ENCODE measurements around the gene SLC30A2. TPM values are rescaled to one million over a fixed set of nuclear protein-coding genes. Genes with fewer than 3 reads are reported as not detected.
A peak's percentile ranks its signal among the peaks of the same experiment; 100 is the strongest.

The SLC30A2 gene
- total and polyA plus RNA-seq, 2 experiments from 2014 or later = 1.8 to 4.8 TPM

DNA sequence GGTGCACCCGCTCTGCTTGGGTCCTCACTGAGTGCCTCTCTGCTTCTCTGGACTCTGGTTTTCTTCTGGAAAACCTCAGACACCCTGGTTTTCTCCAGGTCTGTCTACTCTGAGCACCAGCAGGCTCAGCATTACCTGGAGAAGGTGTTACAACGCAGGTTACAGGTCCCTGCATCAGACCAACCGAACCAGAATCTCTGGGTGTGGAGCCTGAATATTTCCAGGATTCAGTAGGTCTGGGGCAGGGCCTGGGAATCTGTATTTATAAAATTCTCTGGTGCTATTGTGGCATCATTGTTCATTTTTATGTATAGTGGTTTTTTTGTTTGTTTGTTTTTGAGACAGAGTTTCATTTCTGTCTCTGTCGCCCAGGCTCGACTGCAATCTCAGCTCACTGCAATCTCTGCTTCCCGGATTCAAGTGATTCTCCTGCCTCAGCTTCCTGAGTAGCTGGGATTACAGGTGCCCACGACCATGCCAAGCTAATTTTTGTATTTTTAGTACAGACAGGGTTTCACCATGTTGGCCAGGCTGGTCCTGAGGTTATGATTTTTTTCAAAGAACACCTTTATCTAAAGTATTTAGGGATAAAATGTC is 1.5 kb upstream of the SLC30A2 start:
- H3K27me3 ChIP-seq = peaks cover 54% of the 10 kb centered on the region
- H3K27ac ChIP-seq = no peak overlapping the region

DNA sequence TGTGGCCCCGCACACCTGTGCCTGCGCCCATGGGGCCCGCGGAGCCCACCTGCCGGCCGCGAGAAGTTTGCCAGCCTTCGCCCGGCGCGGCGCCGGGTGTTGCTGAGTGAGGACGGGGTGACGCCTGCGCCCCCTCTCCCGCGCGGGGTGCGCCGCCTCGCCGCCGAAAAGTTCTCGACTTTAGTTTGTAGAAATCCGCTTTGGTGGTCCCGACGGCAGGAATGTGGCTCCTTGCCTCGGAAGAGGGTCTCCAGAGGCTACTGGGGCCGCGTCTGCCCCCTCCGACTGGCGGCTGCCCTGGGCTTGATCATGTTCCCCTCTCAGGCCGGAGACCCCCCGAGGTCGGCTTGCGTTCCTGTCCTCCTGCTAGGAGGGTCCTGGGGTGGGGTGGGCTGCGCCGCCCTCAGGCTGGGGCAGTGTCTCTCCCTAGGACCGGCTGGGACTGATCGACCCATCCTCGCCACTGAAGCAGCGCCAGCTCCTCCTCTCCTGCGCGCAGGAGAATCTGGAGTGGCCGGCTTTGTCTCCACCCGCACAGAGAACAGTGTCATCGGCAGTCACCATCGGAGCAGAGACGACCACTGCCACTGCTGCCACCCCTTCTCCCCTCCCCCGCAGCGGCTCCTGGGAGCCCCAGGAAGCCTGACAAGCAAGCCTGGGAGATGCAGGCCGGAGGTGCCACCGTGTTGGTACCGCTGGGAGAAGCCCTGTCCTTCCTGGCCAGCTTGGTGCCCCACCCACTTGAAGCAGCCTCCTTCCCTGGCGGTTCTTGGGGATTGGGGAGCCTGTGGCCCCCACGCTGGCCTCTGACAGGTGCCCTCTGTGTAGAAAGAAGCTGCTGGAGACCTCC is 553 bp upstream of the SLC30A2 start:
- H2AFZ ChIP-seq = peak overlapping the region; percentile 56
- peak overlapping the region; percentile 90 for H3K4me2 ChIP-seq
- H3K4me1 ChIP-seq (ENCODE audit: insufficient read depth) = peaks cover 20% of the 10 kb centered on the region
- no peaks in the 10 kb centered on the region for H3K36me3 ChIP-seq (replicated peaks; ENCODE audit: insufficient read depth, low read depth)
- WGBS (ENCODE audit: low lambda C conversion rate, missing lambda C conversion rate) = 16% methylated on average over 56 of the region's 57 CpGs
- DNase-seq (ENCODE audit: low spot score) = no peak
- H3K4me3 ChIP-seq = peak overlapping the region; percentile 13
- no peaks in the 10 kb centered on the region for H4K20me1 ChIP-seq (ENCODE audit: insufficient read depth, poor library complexity, severe bottlenecking)
- no peaks in the 10 kb centered on the region for H3K9me2 ChIP-seq (replicated peaks; ENCODE audit: insufficient read depth)
- no peaks in the 10 kb centered on the region for H3K9me3 ChIP-seq (ENCODE audit: low read depth)
- H3K27me3 ChIP-seq = peaks cover 59% of the 10 kb centered on the region
- H3K27ac ChIP-seq = no peak overlapping the region
- H3K79me2 ChIP-seq = no peaks in the 10 kb centered on the region
- TF ChIP-seq, protein P1, sequence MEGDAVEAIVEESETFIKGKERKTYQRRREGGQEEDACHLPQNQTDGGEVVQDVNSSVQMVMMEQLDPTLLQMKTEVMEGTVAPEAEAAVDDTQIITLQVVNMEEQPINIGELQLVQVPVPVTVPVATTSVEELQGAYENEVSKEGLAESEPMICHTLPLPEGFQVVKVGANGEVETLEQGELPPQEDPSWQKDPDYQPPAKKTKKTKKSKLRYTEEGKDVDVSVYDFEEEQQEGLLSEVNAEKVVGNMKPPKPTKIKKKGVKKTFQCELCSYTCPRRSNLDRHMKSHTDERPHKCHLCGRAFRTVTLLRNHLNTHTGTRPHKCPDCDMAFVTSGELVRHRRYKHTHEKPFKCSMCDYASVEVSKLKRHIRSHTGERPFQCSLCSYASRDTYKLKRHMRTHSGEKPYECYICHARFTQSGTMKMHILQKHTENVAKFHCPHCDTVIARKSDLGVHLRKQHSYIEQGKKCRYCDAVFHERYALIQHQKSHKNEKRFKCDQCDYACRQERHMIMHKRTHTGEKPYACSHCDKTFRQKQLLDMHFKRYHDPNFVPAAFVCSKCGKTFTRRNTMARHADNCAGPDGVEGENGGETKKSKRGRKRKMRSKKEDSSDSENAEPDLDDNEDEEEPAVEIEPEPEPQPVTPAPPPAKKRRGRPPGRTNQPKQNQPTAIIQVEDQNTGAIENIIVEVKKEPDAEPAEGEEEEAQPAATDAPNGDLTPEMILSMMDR (IDR thresholded peaks at IDR 0.05; ENCODE audit: poor library complexity) = no peak
- TF ChIP-seq EZH2 (IDR thresholded peaks at IDR 0.05; ENCODE audit: borderline replicate concordance) (no peak), EZH2phosphoT487 (IDR thresholded peaks at IDR 0.05; ENCODE audit: low read depth, severe bottlenecking, unreplicated experiment) (no peak)

More for the DNA sequence above, 1.5 kb upstream of the SLC30A2 start:
- Histone ChIP-seq H3K4me1 (ENCODE audit: insufficient read depth) (peaks cover 20% of the 10 kb centered on the region), H4K20me1 (ENCODE audit: insufficient read depth, poor library complexity, severe bottlenecking) (no peaks in the 10 kb centered on the region), H3K4me3 (no peak overlapping the region), H3K4me2 (peak overlapping the region; percentile 90), H3K79me2 (no peaks in the 10 kb centered on the region), H3K36me3 (replicated peaks; ENCODE audit: insufficient read depth, low read depth) (no peaks in the 10 kb centered on the region), H2AFZ (no peak overlapping the region), H3K9me2 (replicated peaks; ENCODE audit: insufficient read depth) (no peaks in the 10 kb centered on the region), H3K9me3 (ENCODE audit: low read depth) (no peaks in the 10 kb centered on the region)
- 81% methylated on average over 7 of the region's 7 CpGs for WGBS (ENCODE audit: low lambda C conversion rate, missing lambda C conversion rate)
- no peak for DNase-seq (ENCODE audit: low spot score)
- TF ChIP-seq EZH2 (IDR thresholded peaks at IDR 0.05; ENCODE audit: borderline replicate concordance) = no peak
- TF ChIP-seq, protein P1 (IDR thresholded peaks at IDR 0.05; ENCODE audit: poor library complexity) = no peak
- TF ChIP-seq EZH2phosphoT487 (IDR thresholded peaks at IDR 0.05; ENCODE audit: low read depth, severe bottlenecking, unreplicated experiment) = no peak

DNA sequence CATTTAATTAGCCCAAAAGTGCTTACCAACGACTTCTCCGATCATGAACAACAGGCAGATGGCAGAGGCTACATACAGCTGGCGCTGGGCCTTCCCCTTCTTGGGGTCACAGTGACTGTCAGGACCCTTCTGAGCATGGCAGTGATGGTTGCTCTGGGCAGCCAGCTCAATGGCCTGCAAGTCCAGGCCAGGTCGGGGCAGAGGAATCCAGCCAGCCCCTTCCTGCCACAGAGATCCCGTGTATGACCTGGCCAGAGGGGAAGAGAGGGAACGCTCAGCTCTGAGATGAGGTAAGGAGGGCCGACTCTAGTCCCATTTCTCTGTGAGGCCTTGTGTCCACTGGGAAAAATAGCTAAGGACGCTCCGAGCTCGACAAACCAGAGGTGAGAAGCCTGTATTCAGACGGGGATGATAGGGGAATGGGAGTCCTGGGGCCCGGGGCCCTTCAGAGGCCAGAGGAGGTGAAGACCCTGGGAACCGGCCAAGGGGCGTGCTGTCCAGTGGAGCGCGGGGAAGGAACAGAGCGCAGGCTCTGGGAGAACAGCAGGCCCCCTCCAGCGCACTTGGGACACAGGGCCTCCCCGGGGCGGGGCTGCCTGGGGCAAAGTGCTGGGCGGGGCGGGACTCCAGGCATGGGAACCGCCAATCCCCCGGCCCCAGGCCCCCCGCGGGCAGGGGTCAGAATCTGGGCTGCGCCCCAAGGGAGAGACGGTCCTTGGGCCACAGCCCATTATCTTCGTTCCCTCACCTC is 772 bp downstream of the SLC30A2 start:
- peak overlapping the region; percentile 56 for H2AFZ ChIP-seq
- WGBS (ENCODE audit: low lambda C conversion rate, missing lambda C conversion rate) = 71% methylated on average over 14 of the region's 29 CpGs
- no peak overlapping the region for H3K27ac ChIP-seq

More for the DNA sequence above, 772 bp downstream of the SLC30A2 start:
- peak; percentile 47 for DNase-seq (ENCODE audit: low spot score)
- Histone ChIP-seq H4K20me1 (ENCODE audit: insufficient read depth, poor library complexity, severe bottlenecking) (no peaks in the 10 kb centered on the region), H3K4me1 (ENCODE audit: insufficient read depth) (peaks cover 20% of the 10 kb centered on the region), H3K4me2 (peak overlapping the region; percentile 90), H3K4me3 (no peak overlapping the region), H3K9me2 (replicated peaks; ENCODE audit: insufficient read depth) (no peaks in the 10 kb centered on the region), H3K79me2 (no peaks in the 10 kb centered on the region), H3K36me3 (replicated peaks; ENCODE audit: insufficient read depth, low read depth) (no peaks in the 10 kb centered on the region), H3K9me3 (ENCODE audit: low read depth) (no peaks in the 10 kb centered on the region), H3K27me3 (peaks cover 59% of the 10 kb centered on the region)
- TF ChIP-seq EZH2 (IDR thresholded peaks at IDR 0.05; ENCODE audit: borderline replicate concordance) (no peak), EZH2phosphoT487 (IDR thresholded peaks at IDR 0.05; ENCODE audit: low read depth, severe bottlenecking, unreplicated experiment) (no peak)
- TF ChIP-seq, protein P1 (IDR thresholded peaks at IDR 0.05; ENCODE audit: poor library complexity) = no peak
